Left lung (tissue), 14 donors: ENCODE measurements around the gene SEC61B. TPM values are rescaled to one million over a fixed set of nuclear protein-coding genes. Genes with fewer than 3 reads are reported as not detected.
A peak's percentile ranks its signal among the peaks of the same experiment; 100 is the strongest.

Experiments
- ATAC-seq: fragments of 200-7000 bp; cut with Tn5 transposase; one replicate; pipeline ENCODE4 v1.9.1; 2020; ENCODE audit warnings: moderate library complexity
- DNase-seq, 4 donors: peaks; one replicate each; pipeline ENCODE4 v3.0.0-alpha.2; 2013 to 2020
- H3K27ac ChIP-seq, 2 donors: fragments of 200-600 bp; sonication (generic) in 1 of 2; one replicate each; pipeline versions ENCODE4 v1.5.0 to v1.8.0; 2020 to 2021
- H3K27me3 ChIP-seq, 2 donors: fragments of 200-600 bp; sonication (generic) in 1 of 2; one replicate each; pipeline versions ENCODE4 v1.5.0 to v1.8.0; 2020 to 2021
- H3K36me3 ChIP-seq, 2 donors: fragments of 200-600 bp; sonication (generic) in 1 of 2; one replicate each; pipeline versions ENCODE4 v1.5.0 to v1.8.0; 2020 to 2021
- H3K4me1 ChIP-seq, 2 donors: fragments of 200-600 bp; one replicate each; pipeline ENCODE4 v1.8.0; 2021
- H3K4me3 ChIP-seq, 2 donors: fragments of 200-600 bp; sonication (generic) in 1 of 2; one replicate each; pipeline versions ENCODE4 v1.5.0 to v1.8.0; 2020 to 2021; ENCODE audit warnings: mild to moderate bottlenecking in 1 of 2
- H3K9me3 ChIP-seq, 2 donors: fragments of 200-600 bp; sonication (generic) in 1 of 2; one replicate each; pipeline versions ENCODE4 v1.5.0 to v1.8.0; 2020 to 2021
- intact Hi-C, 2 donors: fragments of 100-400 bp; cut with DNase I; formaldehyde crosslinking; loops; one replicate each; pipeline versions ENCODE4 v1.11.2 to v1.14.2; 2022
- long read RNA-seq, 12 donors: library from polyadenylated mRNA in 2 of 12; unstranded in 2 of 12; transcript quantifications; one replicate each; pipeline ENCODE4 v2.0.0 and lab custom pipeline, GENCODE V29; 2019 to 2026
- polyA plus RNA-seq, 6 donors: library from polyadenylated mRNA; unstranded; fragments of 120-200 nt; gene quantifications; one replicate each; pipeline ENCODE4 v1.2.1, GENCODE V29; 2013; ENCODE audit not compliant: insufficient read length in 6 of 6
- total RNA-seq, 2 donors: library from RNA; stranded (reverse); fragmentation: NEBNext Ultra II Directional; extraction: Animal tissue kit (Norgen Biotek cat#: 25700); gene quantifications; one replicate each; pipeline ENCODE4 v1.2.1, GENCODE V29; 2021
- TF ChIP-seq, protein P1 (sequence below), 2 donors: fragments of 200-600 bp; sonication (generic) in 1 of 2; IDR thresholded peaks; one replicate each; pipeline versions ENCODE4 v1.5.0 to v1.8.0; 2021; ENCODE audit warnings: antibody characterized with exemption in 2 of 2
- donor health status: DM: no; HTN: yes; CAD: no.
- donor health status: DM: no; HTN: no; CAD: no.

Gene SEC61B
- total RNA-seq, result 100 to 1,000 TPM; 137 to 184 TPM
- polyA plus RNA-seq, result 100 to 1,000 TPM; 121 to 161 (median 139) TPM
- long read RNA-seq, donor 1, transcript SEC61B-202 (2 exons, 687 nt), result minor isoform, 12 of 331 reads
- long read RNA-seq, donor 1, transcript SEC61B-201 (4 exons, 545 nt), result major isoform, 276 of 331 reads
- long read RNA-seq, donor 1, partial matches to known transcripts, result 42 of 331 reads
- long read RNA-seq, donor 1, other reads (novel, unspliced or antisense), result 0 of 331 reads
- long read RNA-seq, donor 2, transcript SEC61B-201 (4 exons, 545 nt), result major isoform, 183 of 210 reads
- long read RNA-seq, donor 2, partial matches to known transcripts, result 25 of 210 reads
- long read RNA-seq, donor 2, other reads (novel, unspliced or antisense), result 0 of 210 reads
- long read RNA-seq, donor 3, transcript SEC61B-201 (4 exons, 545 nt), result major isoform, 173 of 193 reads
- long read RNA-seq, donor 3, partial matches to known transcripts, result 18 of 193 reads
- long read RNA-seq, donor 3, other reads (novel, unspliced or antisense), result 0 of 193 reads
- long read RNA-seq, donor 4, transcript SEC61B-201 (4 exons, 545 nt), result major isoform, 182 of 195 reads
- long read RNA-seq, donor 4, partial matches to known transcripts, result 11 of 195 reads
- long read RNA-seq, donor 4, other reads (novel, unspliced or antisense), result 0 of 195 reads
- long read RNA-seq, donor 5, transcript SEC61B-202 (2 exons, 687 nt), result minor isoform, 5 of 233 reads
- long read RNA-seq, donor 5, transcript SEC61B-201 (4 exons, 545 nt), result major isoform, 209 of 233 reads
- long read RNA-seq, donor 5, partial matches to known transcripts, result 19 of 233 reads
- long read RNA-seq, donor 5, other reads (novel, unspliced or antisense), result 0 of 233 reads
- long read RNA-seq, donor 6, transcript SEC61B-201 (4 exons, 545 nt), result major isoform, 197 of 215 reads
- long read RNA-seq, donor 6, partial matches to known transcripts, result 16 of 215 reads
- long read RNA-seq, donor 6, other reads (novel, unspliced or antisense), result 0 of 215 reads
- long read RNA-seq, donor 7, transcript SEC61B-201 (4 exons, 545 nt), result major isoform, 99 of 133 reads
- long read RNA-seq, donor 7, partial matches to known transcripts, result 33 of 133 reads
- long read RNA-seq, donor 7, other reads (novel, unspliced or antisense), result 0 of 133 reads
- long read RNA-seq, donor 8, transcript SEC61B-201 (4 exons, 545 nt), result major isoform, 138 of 153 reads
- long read RNA-seq, donor 8, partial matches to known transcripts, result 14 of 153 reads
- long read RNA-seq, donor 8, other reads (novel, unspliced or antisense), result 0 of 153 reads
- long read RNA-seq, donor 9, partial matches to known transcripts, result 0 of 2 reads
- long read RNA-seq, donor 9, other reads (novel, unspliced or antisense), result 0 of 2 reads
- long read RNA-seq, donor 10, transcript SEC61B-201 (4 exons, 545 nt), result major isoform, 254 of 259 reads
- long read RNA-seq, donor 10, partial matches to known transcripts, result 1 of 259 reads
- long read RNA-seq, donor 10, other reads (novel, unspliced or antisense), result 2 of 259 reads
- long read RNA-seq, donor 11, transcript SEC61B-201 (4 exons, 545 nt), result major isoform, 195 of 235 reads
- long read RNA-seq, donor 11, partial matches to known transcripts, result 35 of 235 reads
- long read RNA-seq, donor 11, other reads (novel, unspliced or antisense), result 5 of 235 reads
- long read RNA-seq, donor 12, transcript SEC61B-201 (4 exons, 545 nt), result major isoform, 144 of 165 reads
- long read RNA-seq, donor 12, partial matches to known transcripts, result 18 of 165 reads
- long read RNA-seq, donor 12, other reads (novel, unspliced or antisense), result 0 of 165 reads

DNA sequence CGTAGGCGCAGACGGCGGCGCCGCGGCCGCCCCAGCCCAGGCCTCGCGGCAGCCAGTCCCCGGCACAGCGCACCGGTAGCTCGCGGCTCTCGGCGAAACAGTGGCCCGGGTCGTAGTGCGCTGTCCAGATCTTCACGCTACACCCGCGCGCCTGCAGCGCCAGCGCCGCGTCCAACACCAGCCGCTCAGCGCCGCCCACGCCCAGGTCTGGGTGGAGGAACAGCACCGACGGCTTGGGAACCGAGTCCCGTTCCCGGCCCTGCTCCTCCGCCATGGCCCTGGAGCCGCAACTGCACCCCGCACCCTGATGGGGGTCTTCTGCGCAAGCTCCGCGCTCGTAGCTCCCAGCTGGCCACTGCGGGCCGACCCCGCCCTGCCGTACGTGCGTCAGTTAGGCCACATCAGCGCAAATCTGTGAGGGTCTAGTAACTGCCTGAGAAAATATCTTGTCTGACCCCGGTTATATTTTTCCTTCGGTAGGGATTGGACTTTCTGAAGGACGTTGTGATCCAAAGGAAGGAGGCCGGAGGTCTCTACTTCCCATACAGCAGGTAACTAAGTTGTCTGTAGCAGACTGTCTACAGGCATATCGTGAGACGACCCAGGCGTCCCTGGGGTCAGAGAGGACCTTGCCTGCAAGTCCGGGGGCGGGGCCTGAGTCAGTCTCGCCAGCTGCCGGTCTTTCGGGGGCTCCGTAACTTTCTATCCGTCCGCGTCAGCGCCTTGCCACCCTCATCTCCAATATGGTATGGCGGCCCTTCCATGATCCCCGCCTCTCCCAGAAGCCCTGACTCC lies at the start of gene SEC61B, which contains the start of gene ALG2:
Gene SEC61B (plus strand): TSS at position 662 of the 795 bp plus-strand sequence. CDS start 82 bp downstream, at position 744.
Gene ALG2 (minus strand): TSS at position 322 of the 795 bp plus-strand sequence. CDS start 48 bp downstream, at position 274.
- peak within 1 kb of the TSS; percentile 87 to 98 for H3K4me3 ChIP-seq
- peak; percentile 94 to 98 (median 98) for DNase-seq
- no peaks in the 10 kb centered on the region for H3K27me3 ChIP-seq
- H3K4me1 ChIP-seq, result peaks cover 29 to 69% of the 10 kb centered on the region in 2 donors
- peak within 1 kb of the TSS; percentile 96 for H3K27ac ChIP-seq
- no peaks in the 10 kb centered on the region for H3K9me3 ChIP-seq
- intact Hi-C loops, result loop anchor here in 1 of 2 donors (10.0 kb wide), 1 partner anchor 57 kb away; no protein-coding TSS in a partner anchor
- TF ChIP-seq, protein P1, sequence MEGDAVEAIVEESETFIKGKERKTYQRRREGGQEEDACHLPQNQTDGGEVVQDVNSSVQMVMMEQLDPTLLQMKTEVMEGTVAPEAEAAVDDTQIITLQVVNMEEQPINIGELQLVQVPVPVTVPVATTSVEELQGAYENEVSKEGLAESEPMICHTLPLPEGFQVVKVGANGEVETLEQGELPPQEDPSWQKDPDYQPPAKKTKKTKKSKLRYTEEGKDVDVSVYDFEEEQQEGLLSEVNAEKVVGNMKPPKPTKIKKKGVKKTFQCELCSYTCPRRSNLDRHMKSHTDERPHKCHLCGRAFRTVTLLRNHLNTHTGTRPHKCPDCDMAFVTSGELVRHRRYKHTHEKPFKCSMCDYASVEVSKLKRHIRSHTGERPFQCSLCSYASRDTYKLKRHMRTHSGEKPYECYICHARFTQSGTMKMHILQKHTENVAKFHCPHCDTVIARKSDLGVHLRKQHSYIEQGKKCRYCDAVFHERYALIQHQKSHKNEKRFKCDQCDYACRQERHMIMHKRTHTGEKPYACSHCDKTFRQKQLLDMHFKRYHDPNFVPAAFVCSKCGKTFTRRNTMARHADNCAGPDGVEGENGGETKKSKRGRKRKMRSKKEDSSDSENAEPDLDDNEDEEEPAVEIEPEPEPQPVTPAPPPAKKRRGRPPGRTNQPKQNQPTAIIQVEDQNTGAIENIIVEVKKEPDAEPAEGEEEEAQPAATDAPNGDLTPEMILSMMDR (IDR thresholded peaks at IDR 0.05), result peak in 1 of 2 donors; percentile 24
- H3K36me3 ChIP-seq, result peaks cover 0 to 30% of the 10 kb centered on the region in 2 donors
- peak; percentile 98 for ATAC-seq

DNA sequence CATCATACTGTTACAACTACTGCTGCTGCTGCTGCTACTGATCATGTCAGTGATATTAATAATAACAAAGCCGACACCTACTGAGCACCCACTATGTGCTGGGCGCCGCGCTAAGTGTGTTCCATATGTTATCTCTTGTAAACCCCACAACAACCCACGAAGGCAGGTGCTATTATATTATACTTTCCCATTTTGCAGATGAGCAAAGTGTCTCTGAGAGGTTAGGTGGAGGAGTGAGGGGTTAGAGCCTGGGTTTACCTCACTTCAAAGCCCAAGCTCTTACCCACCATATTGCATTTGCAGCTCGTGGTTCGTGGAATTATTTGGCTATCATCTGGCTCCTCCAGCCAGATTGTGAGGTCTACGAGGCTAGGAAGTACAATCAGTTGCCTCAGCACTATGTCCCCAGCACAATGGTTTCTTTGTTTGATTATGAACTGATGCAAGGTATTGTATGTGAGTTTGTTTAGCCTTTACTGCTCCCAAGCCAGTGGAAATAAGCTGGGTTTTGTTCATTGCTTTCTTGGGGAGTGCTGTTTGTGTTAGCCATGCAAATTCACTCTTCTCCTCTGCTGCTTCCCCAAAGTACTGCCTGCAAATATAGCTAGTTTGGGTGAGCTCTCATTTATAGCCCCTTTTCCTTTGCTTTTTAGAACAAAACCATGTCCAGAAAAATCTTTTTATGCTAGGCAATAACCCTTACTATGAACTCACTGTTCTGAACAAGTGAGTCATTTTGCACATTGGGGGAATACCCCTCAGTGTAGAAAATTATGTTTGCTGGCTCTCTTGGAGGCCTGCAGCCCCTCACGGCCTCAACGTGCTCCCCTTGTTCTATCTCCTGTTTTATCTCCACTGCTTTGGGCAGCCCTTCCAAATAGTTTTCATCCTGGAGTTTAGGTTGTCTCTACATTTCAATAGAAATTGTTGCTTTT lies 48.2 kb upstream of the SEC61B start:
- no peaks in the 10 kb centered on the region for H3K4me1 ChIP-seq
- no peaks in the 10 kb centered on the region for H3K9me3 ChIP-seq
- intact Hi-C loops, result loop anchor here in 1 of 2 donors (10.0 kb wide), 1 partner anchor 59 kb away; no protein-coding TSS in a partner anchor
- ATAC-seq (no peak), DNase-seq (no peak)
- H3K4me3 ChIP-seq, result no peak overlapping the region
- H3K27me3 ChIP-seq, result peaks cover 0 to 3% of the 10 kb centered on the region in 2 donors
- no peaks in the 10 kb centered on the region for H3K36me3 ChIP-seq
- TF ChIP-seq, protein P1 (IDR thresholded peaks at IDR 0.05), result no peak
- H3K27ac ChIP-seq, result no peak overlapping the region

DNA sequence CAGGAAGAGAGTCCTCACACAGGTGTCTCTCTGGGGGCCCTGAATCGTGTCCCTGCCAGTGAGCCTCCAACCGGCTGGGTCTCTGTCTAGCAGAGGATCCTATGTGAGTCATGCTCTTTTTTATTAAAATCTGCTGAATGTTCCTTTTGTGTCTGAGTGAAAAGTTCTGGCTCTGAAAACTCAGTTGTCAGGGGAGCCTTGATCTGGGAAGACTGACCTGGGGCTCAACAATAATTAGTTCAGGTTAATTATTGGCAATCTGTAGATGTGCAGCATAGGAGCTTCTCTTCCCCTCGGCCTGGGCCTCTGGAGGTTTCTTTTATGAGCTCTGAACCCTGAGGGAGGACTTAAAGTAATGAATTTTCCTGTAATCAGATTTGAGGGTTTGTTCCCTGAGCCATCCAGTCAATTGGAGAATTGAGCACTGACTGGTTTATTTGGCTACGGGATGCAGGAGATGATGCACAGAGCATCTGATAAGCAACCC lies 45.5 kb upstream of the SEC61B start:
- H3K9me3 ChIP-seq, result no peaks in the 10 kb centered on the region
- no peaks in the 10 kb centered on the region for H3K27me3 ChIP-seq
- TF ChIP-seq, protein P1 (IDR thresholded peaks at IDR 0.05), result no peak
- H3K36me3 ChIP-seq, result no peaks in the 10 kb centered on the region
- intact Hi-C loops, result loop anchor here in 1 of 2 donors (10.0 kb wide), 1 partner anchor 62 kb away; no protein-coding TSS in a partner anchor
- no peak for ATAC-seq
- H3K4me3 ChIP-seq, result no peak overlapping the region
- no peak for DNase-seq
- no peak overlapping the region for H3K27ac ChIP-seq
- H3K4me1 ChIP-seq, result no peaks in the 10 kb centered on the region
